Stimulated activated CD8-positive, alpha-beta memory T cell treated with anti-CD3 and anti-CD28 coated beads, Interleukin-15, amount 100 ng/mL, for 48 hours (primary cell): Measurements from ENCODE around the gene C7orf25.
A peak's percentile ranks its signal among the peaks of the same experiment; 100 is the strongest.

ENCODE experiments used
- DNase-seq, 2 donors: peaks; one replicate each; pipeline ENCODE4 v3.0.0-alpha.2; 2020; ENCODE audit warnings: low read depth in 2 of 2

C7orf25 gene

GRCh38 chr7:42911454-42912447, at the start of gene C7orf25:
Gene C7orf25 (minus strand): TSS chr7:42912070. CDS start chr7:42910900, 1,170 bp downstream.
- DNase-seq: peak; percentile 91 to 93

- no peak for DNase-seq
These were observed 49.3 kb upstream of the C7orf25 start for GRCh38 chr7:42961170-42961569.

- DNase-seq: no peak
These were observed 48.9 kb upstream of the C7orf25 start for GRCh38 chr7:42960762-42961161.

GRCh38 chr7:42959549-42959948, 47.7 kb upstream of the C7orf25 start:
- no peak for DNase-seq

GRCh38 chr7:42956062-42956461, 44.2 kb upstream of the C7orf25 start:
- no peak for DNase-seq

GRCh38 chr7:42953994-42954393, 42.1 kb upstream of the C7orf25 start:
- no peak for DNase-seq

GRCh38 chr7:42952328-42952727, 40.5 kb upstream of the C7orf25 start:
- no peak for DNase-seq

- no peak for DNase-seq
These were observed 38.5 kb upstream of the C7orf25 start for GRCh38 chr7:42950417-42950816.

GRCh38 chr7:42947521-42947920, 35.7 kb upstream of the C7orf25 start:
- no peak for DNase-seq

- no peak for DNase-seq
These were observed 34.7 kb upstream of the C7orf25 start for GRCh38 chr7:42946627-42946950.

GRCh38 chr7:42945821-42946626, 34.2 kb upstream of the C7orf25 start:
- DNase-seq: no peak

- peak; percentile 30 to 41 for DNase-seq
These were observed 29.3 kb upstream of the C7orf25 start for GRCh38 chr7:42940985-42941847.

GRCh38 chr7:42939457-42940240, 27.8 kb upstream of the C7orf25 start:
- DNase-seq: no peak

- DNase-seq: no peak
These were observed 24.0 kb upstream of the C7orf25 start for GRCh38 chr7:42935861-42936260.

- DNase-seq: no peak
These were observed 22.4 kb upstream of the C7orf25 start for GRCh38 chr7:42934291-42934690.

- no peak for DNase-seq
These were observed 21.1 kb upstream of the C7orf25 start for GRCh38 chr7:42932811-42933591.

- peak; percentile 90 to 91 for DNase-seq
These were observed 20.2 kb upstream of the C7orf25 start, which contains the start of the genes MRPL32 and PSMA2 for GRCh38 chr7:42931834-42932651. Gene MRPL32 (plus strand): TSS chr7:42932376. CDS start chr7:42932387, 11 bp downstream. Gene PSMA2 (minus strand): TSS chr7:42932174. CDS start chr7:42932158, 16 bp downstream.

- no peak for DNase-seq
These were observed 19.6 kb upstream of the C7orf25 start for GRCh38 chr7:42931447-42931833.

- no peak for DNase-seq
These were observed 19.0 kb upstream of the C7orf25 start for GRCh38 chr7:42930889-42931288.
